T-helper 2 cell treated with Interferon-gamma antibody and Interleukin-4, amounts not matched to agents 5 μg/mL and 100 μg/mL, for 36 hours (primary cell): ENCODE results near the gene IL1B.

Experiments
- DNase-seq: peaks from one replicate; pipeline ENCODE4 v3.0.0; 2021; ENCODE audit warnings: low spot score
- H3K27ac Mint-ChIP-seq: one replicate; pipeline ENCODE4 v1.8.0; 2021; ENCODE audit warnings: mild to moderate bottlenecking, mixed read lengths
- H3K27me3 Mint-ChIP-seq: one replicate; pipeline ENCODE4 v1.8.0; 2021; ENCODE audit warnings: low read depth, mixed read lengths
- H3K36me3 Mint-ChIP-seq: one replicate; pipeline ENCODE4 v1.8.0; 2021; ENCODE audit warnings: low read depth, mixed read lengths
- H3K4me1 Mint-ChIP-seq: one replicate; pipeline ENCODE4 v1.8.0; 2021; ENCODE audit warnings: low read depth, mixed read lengths
- H3K4me3 Mint-ChIP-seq: one replicate; pipeline ENCODE4 v1.8.0; 2022; ENCODE audit warnings: mild to moderate bottlenecking, moderate library complexity, mixed read lengths
- H3K9me3 Mint-ChIP-seq: one replicate; pipeline ENCODE4 v1.8.0; 2021; ENCODE audit warnings: mixed read lengths

The IL1B gene

DNA sequence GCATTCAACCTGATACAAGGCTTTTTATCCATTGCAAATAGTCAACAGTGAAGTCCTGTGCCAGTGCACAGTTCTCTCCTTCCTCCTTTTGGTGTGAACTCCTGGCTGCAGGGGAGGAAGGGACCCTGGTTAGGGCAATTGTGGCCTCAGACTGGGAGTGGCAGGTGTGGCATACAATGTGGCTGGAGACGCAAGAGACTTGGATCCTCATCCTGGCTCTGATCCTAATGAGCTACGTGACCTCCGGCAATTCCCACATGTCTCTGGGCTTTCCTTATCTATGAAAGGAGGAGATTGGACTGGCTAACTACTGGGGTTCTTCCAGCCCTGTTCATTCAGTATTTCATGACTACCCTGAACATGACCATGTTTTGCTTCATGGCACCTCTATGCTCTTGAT is 41.7 kb downstream of the IL1B start:
- Mint-ChIP-seq H3K36me3 (peaks cover 5% of the 10 kb centered on the region), H3K27ac (no peak overlapping the region), H3K9me3 (peaks cover 5% of the 10 kb centered on the region)

DNA sequence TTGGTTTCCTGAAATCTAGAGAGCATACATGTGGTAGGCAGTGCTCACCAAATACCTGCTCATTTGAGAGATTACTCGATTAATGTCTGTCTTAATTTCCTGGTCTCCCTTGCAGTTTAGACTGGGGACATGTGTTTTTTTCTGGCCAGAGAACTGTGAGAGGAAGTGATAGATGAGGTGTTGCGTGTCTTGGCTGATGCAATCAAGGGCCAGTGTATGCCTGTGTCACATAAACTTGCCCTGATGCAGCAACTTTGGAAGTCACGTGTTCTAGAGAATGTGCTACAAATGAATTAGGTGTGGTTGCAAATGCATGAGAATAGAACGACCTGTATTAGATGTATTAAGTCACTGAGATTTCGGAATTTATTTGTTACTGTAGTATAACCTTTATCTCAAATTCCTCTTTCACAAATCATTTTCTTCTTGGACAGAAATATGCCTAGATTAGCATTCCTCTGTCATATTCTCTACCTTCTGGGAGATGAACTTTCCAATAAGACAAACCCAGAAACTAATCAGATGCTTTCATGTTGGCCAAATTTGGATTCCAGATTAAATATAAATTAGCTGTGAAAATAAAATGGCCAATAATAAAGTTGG is 42.3 kb downstream of the IL1B start:
- H3K9me3 Mint-ChIP-seq: peaks cover 5% of the 10 kb centered on the region
- peak overlapping the region; percentile 53 for H3K27ac Mint-ChIP-seq
- peak; percentile 34 for DNase-seq
- H3K4me1 Mint-ChIP-seq: peaks cover 25% of the 10 kb centered on the region
- H3K27me3 Mint-ChIP-seq: no peaks in the 10 kb centered on the region
- peak overlapping the region; percentile 4 for H3K4me3 Mint-ChIP-seq
- H3K36me3 Mint-ChIP-seq: peaks cover 5% of the 10 kb centered on the region

More for the DNA sequence above, 41.7 kb downstream of the IL1B start:
- no peak for DNase-seq
- Mint-ChIP-seq H3K4me3 (no peak overlapping the region), H3K27me3 (no peaks in the 10 kb centered on the region), H3K4me1 (peaks cover 29% of the 10 kb centered on the region)

DNA sequence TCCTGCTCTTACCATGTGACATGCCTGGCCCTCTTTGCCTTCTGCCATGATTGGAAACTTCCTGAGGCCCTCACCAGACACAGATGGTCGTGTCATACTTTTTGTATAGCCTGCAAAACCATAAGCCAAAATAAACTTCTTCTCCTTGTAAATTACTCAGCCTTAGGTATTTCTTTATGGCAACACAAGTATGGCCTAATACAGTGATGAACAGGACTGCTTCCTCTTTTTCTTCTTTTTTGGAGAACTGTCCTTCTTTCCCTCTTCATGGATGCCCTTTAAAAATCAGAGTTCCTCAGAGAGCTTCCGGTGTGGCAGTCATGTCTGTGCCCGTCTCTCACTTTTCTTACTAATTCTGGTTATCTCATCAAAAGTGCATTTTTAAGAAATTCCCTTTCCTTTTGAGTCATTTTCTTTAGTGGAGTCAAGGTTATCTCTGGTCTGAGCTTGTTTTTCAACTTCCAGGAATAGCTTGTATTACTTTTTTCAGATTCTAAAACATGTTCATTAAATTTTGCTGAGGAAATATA is 43.1 kb downstream of the IL1B start:
- H3K36me3 Mint-ChIP-seq: peaks cover 5% of the 10 kb centered on the region
- peak overlapping the region; percentile 11 for H3K27ac Mint-ChIP-seq
- no peak for DNase-seq
- peaks cover 21% of the 10 kb centered on the region for H3K4me1 Mint-ChIP-seq
- H3K27me3 Mint-ChIP-seq: no peaks in the 10 kb centered on the region
- peaks cover 5% of the 10 kb centered on the region for H3K9me3 Mint-ChIP-seq
- no peak overlapping the region for H3K4me3 Mint-ChIP-seq

DNA sequence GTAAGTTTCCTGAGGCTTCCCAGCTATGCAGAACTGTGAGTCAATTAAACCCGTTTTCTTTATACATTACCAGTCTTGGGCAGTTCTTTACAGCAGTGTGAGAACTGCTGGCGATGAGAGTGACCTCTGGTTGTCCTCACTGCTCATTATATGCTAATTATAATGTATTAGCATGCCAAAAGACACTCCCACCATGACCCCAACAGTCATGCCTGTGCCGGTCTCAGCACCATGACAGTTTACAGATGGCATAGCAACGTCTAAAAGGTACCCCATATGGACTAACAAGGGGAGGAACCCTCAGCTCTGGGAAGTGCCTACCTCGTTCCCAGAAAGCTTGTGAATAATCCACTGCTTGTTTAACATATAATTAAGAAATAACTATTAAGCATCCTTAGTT is 44.2 kb downstream of the IL1B start:
- Mint-ChIP-seq H3K27ac (no peak overlapping the region), H3K4me1 (peaks cover 24% of the 10 kb centered on the region), H3K4me3 (no peak overlapping the region), H3K9me3 (peaks cover 5% of the 10 kb centered on the region), H3K36me3 (peaks cover 5% of the 10 kb centered on the region), H3K27me3 (no peaks in the 10 kb centered on the region)
- no peak for DNase-seq

DNA sequence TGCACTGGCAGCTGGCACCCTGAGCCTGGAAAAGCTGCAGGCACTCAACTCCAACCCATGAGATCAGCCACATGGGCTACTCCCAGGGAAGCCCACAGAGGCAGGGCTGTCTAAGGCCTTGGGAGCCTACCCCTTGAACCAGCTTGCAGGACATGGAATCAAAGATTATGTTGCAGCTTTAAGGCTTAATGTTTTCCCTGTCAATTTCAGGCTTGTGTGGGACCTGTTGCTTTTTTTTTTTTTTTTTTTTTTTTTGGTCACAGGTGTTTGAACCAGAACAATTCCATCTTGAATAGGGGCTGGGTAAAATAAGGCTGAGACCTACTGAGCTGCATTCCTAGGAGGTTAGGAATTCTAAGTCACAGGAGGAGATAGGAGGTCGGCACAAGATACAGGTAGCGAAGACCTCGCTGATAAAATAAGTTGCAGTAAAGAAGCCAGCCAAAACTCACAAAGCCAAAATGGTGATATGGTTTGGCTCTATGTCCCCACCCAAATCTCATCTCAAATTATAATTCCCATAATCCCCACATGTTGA is 44.8 kb downstream of the IL1B start:
- Mint-ChIP-seq H3K9me3 (peaks cover 5% of the 10 kb centered on the region), H3K27me3 (no peaks in the 10 kb centered on the region), H3K4me3 (no peak overlapping the region), H3K4me1 (peaks cover 24% of the 10 kb centered on the region), H3K36me3 (peaks cover 5% of the 10 kb centered on the region), H3K27ac (no peak overlapping the region)
- no peak for DNase-seq

DNA sequence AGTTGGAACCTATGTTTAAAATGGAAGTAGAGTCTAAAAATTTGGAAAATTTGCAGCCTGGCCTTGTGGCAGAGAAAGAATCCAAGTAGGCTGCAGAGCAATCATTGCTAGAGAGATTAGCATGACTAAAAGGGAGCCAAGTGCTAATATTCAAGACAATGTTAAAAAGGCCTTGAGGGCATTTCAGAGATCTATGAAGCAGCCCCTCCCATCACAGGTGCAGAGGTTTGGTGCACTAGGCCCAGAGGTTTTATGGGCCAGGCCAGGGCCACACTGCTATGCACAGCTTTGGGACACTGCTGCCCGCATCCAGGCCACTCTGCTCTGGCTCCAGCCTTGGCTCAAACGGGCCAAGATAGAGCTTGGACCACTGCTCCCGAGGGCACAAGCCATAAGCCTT is 45.6 kb downstream of the IL1B start:
- no peak for DNase-seq
- H3K27me3 Mint-ChIP-seq: no peaks in the 10 kb centered on the region
- no peak overlapping the region for H3K27ac Mint-ChIP-seq
- peaks cover 5% of the 10 kb centered on the region for H3K9me3 Mint-ChIP-seq
- peaks cover 5% of the 10 kb centered on the region for H3K36me3 Mint-ChIP-seq
- peaks cover 24% of the 10 kb centered on the region for H3K4me1 Mint-ChIP-seq
- H3K4me3 Mint-ChIP-seq: no peak overlapping the region

DNA sequence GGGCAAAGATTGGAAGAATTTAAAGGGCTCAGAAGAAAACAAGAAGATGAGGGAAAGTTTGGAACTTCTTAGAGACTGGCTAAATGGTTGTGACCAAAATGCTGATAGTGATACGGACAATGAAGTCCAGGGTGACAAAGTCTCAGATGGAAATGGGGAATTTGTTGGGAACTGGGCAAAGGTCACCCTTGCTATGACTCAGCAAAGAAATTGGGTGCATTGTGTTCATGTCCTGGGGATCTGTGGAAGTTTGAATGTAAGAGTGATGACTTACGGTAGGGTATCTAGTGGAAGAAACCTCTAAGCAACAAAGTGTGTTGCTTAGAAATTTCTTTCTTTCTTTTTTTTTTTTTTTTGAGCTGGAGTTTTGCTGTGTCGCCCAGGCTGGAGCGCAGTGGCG is 46.3 kb downstream of the IL1B start:
- H3K27me3 Mint-ChIP-seq: no peaks in the 10 kb centered on the region
- H3K4me1 Mint-ChIP-seq: peaks cover 22% of the 10 kb centered on the region
- no peak overlapping the region for H3K27ac Mint-ChIP-seq
- peaks cover 5% of the 10 kb centered on the region for H3K9me3 Mint-ChIP-seq
- peaks cover 5% of the 10 kb centered on the region for H3K36me3 Mint-ChIP-seq
- DNase-seq: no peak
- H3K4me3 Mint-ChIP-seq: no peak overlapping the region

- Mint-ChIP-seq H3K9me3 (peaks cover 5% of the 10 kb centered on the region), H3K36me3 (peaks cover 5% of the 10 kb centered on the region), H3K27me3 (no peaks in the 10 kb centered on the region), H3K4me3 (no peak overlapping the region), H3K4me1 (peaks cover 19% of the 10 kb centered on the region), H3K27ac (no peak overlapping the region)
- DNase-seq: no peak
Measured at GRCh38 chr2:112789186-112789585, 47.4 kb downstream of the IL1B start.

GRCh38 chr2:112788653-112789052 is 47.9 kb downstream of the IL1B start:
- Mint-ChIP-seq H3K36me3 (peaks cover 5% of the 10 kb centered on the region), H3K4me1 (peaks cover 16% of the 10 kb centered on the region), H3K27me3 (no peaks in the 10 kb centered on the region), H3K4me3 (no peak overlapping the region), H3K27ac (no peak overlapping the region), H3K9me3 (peaks cover 5% of the 10 kb centered on the region)
- no peak for DNase-seq

DNA sequence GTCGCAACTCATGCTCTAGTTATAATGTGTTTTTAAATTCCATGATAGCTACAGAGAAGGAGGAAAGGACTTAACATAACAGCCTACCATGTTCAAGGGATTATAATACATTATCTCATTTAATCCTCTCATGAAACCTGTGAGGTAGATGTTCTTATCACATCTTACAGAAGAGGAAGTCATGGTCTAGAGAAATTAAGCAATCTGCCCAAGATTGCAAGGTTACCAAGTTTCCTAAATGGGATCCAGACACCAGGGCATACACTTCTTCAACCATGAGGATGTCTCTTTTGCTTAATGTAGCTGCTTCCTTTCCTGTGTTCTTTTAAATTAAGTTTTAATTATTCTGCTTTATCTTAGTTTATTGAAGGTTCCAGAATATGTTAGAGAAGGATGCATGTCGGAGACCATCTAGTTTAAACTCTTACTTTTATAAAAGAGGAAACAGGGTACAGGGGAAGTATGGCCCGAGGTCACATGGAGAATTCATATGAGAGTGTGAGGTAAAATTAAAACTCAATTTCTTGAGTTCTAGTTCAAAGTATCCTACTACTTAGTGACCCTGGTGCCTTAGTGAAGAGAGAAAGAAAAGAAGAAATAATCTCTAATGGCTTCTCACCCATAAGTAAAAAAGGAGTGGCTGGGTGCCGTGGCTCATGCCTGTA is 48.7 kb downstream of the IL1B start:
- peaks cover 11% of the 10 kb centered on the region for H3K4me1 Mint-ChIP-seq
- H3K27me3 Mint-ChIP-seq: no peaks in the 10 kb centered on the region
- H3K36me3 Mint-ChIP-seq: peaks cover 3% of the 10 kb centered on the region
- no peaks in the 10 kb centered on the region for H3K9me3 Mint-ChIP-seq
- DNase-seq: no peak
- H3K27ac Mint-ChIP-seq: no peak overlapping the region
- no peak overlapping the region for H3K4me3 Mint-ChIP-seq

- H3K27me3 Mint-ChIP-seq: no peaks in the 10 kb centered on the region
- peaks cover 3% of the 10 kb centered on the region for H3K36me3 Mint-ChIP-seq
- no peak for DNase-seq
- peaks cover 11% of the 10 kb centered on the region for H3K4me1 Mint-ChIP-seq
- no peak overlapping the region for H3K4me3 Mint-ChIP-seq
- no peak overlapping the region for H3K27ac Mint-ChIP-seq
- no peaks in the 10 kb centered on the region for H3K9me3 Mint-ChIP-seq
Measured at GRCh38 chr2:112787294-112787693, 49.3 kb downstream of the IL1B start.

DNA sequence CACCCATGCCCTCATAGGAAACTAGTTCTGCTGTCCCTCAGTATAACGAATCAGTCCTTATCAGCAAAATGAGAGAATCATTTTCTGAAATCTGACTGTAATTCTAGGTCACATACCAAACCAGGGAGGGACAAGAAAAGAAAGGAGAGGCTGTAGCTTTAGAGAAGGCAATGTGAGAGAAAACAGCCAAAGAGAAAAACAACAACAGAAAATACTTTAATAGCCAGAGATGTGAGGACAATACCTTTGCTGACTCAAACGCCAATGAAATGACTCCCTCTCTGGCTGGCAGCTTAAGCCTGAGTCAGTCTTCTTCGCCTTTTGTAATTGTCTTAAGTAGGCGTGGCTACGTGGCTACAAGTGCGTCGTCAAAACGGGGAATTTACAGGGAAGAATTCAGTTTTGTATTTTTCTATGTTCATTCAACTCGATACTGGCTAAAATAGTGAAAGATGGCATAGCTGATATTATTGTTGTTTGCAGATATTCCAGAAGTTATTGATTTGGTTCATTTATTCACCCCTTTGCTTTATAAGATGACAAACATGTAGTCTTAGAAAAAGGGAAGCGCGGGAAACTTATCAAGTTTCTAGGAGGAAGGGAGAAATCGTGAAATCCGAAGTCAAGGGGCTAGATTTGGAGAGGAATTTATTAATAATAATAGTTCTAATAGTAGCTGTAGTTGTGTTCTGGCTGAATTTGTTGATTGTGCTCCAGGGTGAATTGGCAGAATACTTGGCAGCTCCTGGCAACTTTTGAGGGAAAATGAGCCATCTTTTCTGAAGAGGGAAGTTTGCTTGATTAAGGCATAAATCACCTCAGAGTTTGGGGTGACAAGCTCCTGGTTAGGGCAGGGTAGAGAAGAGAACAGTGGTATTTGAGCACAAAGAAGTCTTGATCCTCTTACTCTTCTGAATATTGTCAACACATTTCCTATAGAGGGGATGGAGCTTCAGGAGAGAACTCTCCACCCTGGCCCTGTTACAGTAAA is 52.1 kb downstream of the IL1B start, which contains the start of gene IL1A:
TSS of gene IL1A (minus strand) at position 295 of the 991 bp plus-strand sequence. CDS start 723 bp downstream, outside the sequence.
- Mint-ChIP-seq H3K27ac (no peak within 1 kb of the TSS), H3K9me3 (no peaks in the 10 kb centered on the region), H3K4me3 (peak within 1 kb of the TSS; percentile 8), H3K36me3 (no peaks in the 10 kb centered on the region), H3K27me3 (peaks cover under 1% of the 10 kb centered on the region), H3K4me1 (peaks cover 13% of the 10 kb centered on the region)
- peak; percentile 20 for DNase-seq

GRCh38 chr2:112783187-112783714 is 53.3 kb downstream of the IL1B start:
- DNase-seq: no peak
- Mint-ChIP-seq H3K27me3 (peaks cover 10% of the 10 kb centered on the region), H3K27ac (no peak overlapping the region), H3K4me3 (peak overlapping the region; percentile 8), H3K4me1 (peaks cover 13% of the 10 kb centered on the region), H3K36me3 (no peaks in the 10 kb centered on the region), H3K9me3 (no peaks in the 10 kb centered on the region)
